GM12878 (cell line): ENCODE measurements around the gene ADD2. TPM values are rescaled to one million over a fixed set of nuclear protein-coding genes. Genes with fewer than 3 reads are reported as not detected.

ENCODE experiments used
- ATAC-seq: fragments of 200-7000 bp; cut with Tn5 transposase; 3 replicates; pipeline ENCODE4 v1.9.1; 2020; ENCODE audit warnings: mild to moderate bottlenecking, moderate library complexity
- BruUV-seq: library from RNA; stranded (reverse); fragments of 400-500 nt; replicated peaks from 2 replicates; lab custom pipeline; 2021; lab: Mats Ljungman, UMichigan
- CTCF ChIA-PET: fragments of 300-600 bp; sonication (Branson Sonifier 250); formaldehyde crosslinking; extraction: SDS; loops from one replicate; lab custom pipeline; 2021; ENCODE audit warnings: inconsistent platforms; lab: Yijun Ruan, JAX
- POLR2A ChIA-PET: fragments of 350-600 bp; formaldehyde crosslinking; extraction: SDS; loops from one replicate; lab custom pipeline; 2021; ENCODE audit warnings: inconsistent platforms; lab: Charles Lee
- RAD21 ChIA-PET: fragments of 300-600 bp; sonication (Branson Sonifier 250); formaldehyde crosslinking; loops from one replicate; lab custom pipeline; 2023; ENCODE audit warnings: antibody characterized with exemption; ENCODE audit not compliant: unreplicated experiment; lab: Charles Lee
- SMC1A ChIA-PET: fragments of 300-600 bp; sonication (Branson Sonifier 250); formaldehyde crosslinking; loops from one replicate; lab custom pipeline; 2023; ENCODE audit not compliant: unreplicated experiment, uncharacterized antibody; lab: Charles Lee
- DNase-seq: peaks from one replicate; pipeline ENCODE4 v3.0.0-alpha.2; 2011; ENCODE audit warnings: low read depth, low spot score
- FAIRE-seq: peaks from 3 replicates; lab custom pipeline; 2011; peaks lifted over from hg19 to GRCh38; lab: Jason Lieb, UNC
- H2AFZ ChIP-seq: 2 replicates; pipeline ENCODE4 v1.6.0; 2011; ENCODE audit warnings: low read depth, low read length, control low read depth; ENCODE audit not compliant: control insufficient read depth
- H3K27ac ChIP-seq: 2 replicates; pipeline ENCODE4 v1.5.1; 2011; ENCODE audit warnings: control low read depth; ENCODE audit not compliant: control insufficient read depth, insufficient read depth
- H3K27me3 ChIP-seq, 2 experiments: replicated peaks in 1 of 2; 2 replicates each; pipeline versions ENCODE4 v1.6.0 to v1.6.1; 2011; ENCODE audit warnings: low read length in 1 of 2; ENCODE audit not compliant: control insufficient read depth in 2 of 2, insufficient read depth in 2 of 2
- H3K36me3 ChIP-seq, 2 experiments: 2 replicates each; pipeline ENCODE4 v1.5.1; 2011; ENCODE audit warnings: low read length in 1 of 2; ENCODE audit not compliant: control insufficient read depth in 2 of 2, insufficient read depth in 2 of 2
- H3K4me1 ChIP-seq: 2 replicates; pipeline ENCODE4 v1.6.1; 2011; ENCODE audit warnings: mild to moderate bottlenecking, low read length, moderate library complexity, mixed read lengths; ENCODE audit not compliant: control insufficient read depth, insufficient read depth
- H3K4me2 ChIP-seq: 2 replicates; pipeline ENCODE4 v1.6.0; 2011; ENCODE audit warnings: control low read depth; ENCODE audit not compliant: control insufficient read depth, insufficient read depth
- H3K4me3 ChIP-seq: fragments of 200-600 bp; sonication (generic); 2 replicates; pipeline ENCODE4 v1.5.1; 2016
- H3K79me2 ChIP-seq: 2 replicates; pipeline ENCODE4 v1.6.0; 2011; ENCODE audit warnings: low read length; ENCODE audit not compliant: control insufficient read depth, insufficient read depth
- H3K9ac ChIP-seq: 2 replicates; pipeline ENCODE4 v1.8.0; 2011; ENCODE audit warnings: low read length, control low read depth, mixed read lengths; ENCODE audit not compliant: control insufficient read depth, insufficient read depth
- H3K9me3 ChIP-seq: replicated peaks from 3 replicates; pipeline ENCODE4 v1.5.1; 2011; ENCODE audit warnings: mild to moderate bottlenecking, low read length; ENCODE audit not compliant: control insufficient read depth, insufficient read depth
- H4K20me1 ChIP-seq: 2 replicates; pipeline ENCODE4 v1.6.0; 2011; ENCODE audit not compliant: control insufficient read depth, insufficient read depth
- ATF2 ChIP-seq: IDR thresholded peaks from 2 replicates; pipeline ENCODE4 v1.6.1; 2012; ENCODE audit warnings: low read length, inconsistent platforms
- CREB1 ChIP-seq: IDR thresholded peaks from 2 replicates; pipeline ENCODE4 v1.6.1; 2012; ENCODE audit warnings: low read depth, mild to moderate bottlenecking, inconsistent platforms
- KAT2A ChIP-seq: conservative IDR thresholded peaks from 2 replicates; pipeline ENCODE4 v1.6.1; 2011; ENCODE audit warnings: low read depth, low read length; ENCODE audit not compliant: control insufficient read depth
- PML ChIP-seq: IDR thresholded peaks from 2 replicates; pipeline ENCODE4 v1.6.1; 2012; ENCODE audit warnings: low read length, inconsistent platforms
- RCOR1 ChIP-seq: conservative IDR thresholded peaks from 2 replicates; pipeline ENCODE4 v1.6.1; 2012; ENCODE audit warnings: low read depth, low read length, improper control_type of control experiment
- RFX5 ChIP-seq: IDR thresholded peaks from 2 replicates; pipeline ENCODE4 v1.6.1; 2011; ENCODE audit warnings: low read depth, low read length, improper control_type of control experiment
- TARDBP ChIP-seq: IDR thresholded peaks from 2 replicates; pipeline ENCODE4 v1.6.1; 2016; ENCODE audit warnings: borderline replicate concordance
- ZNF687 ChIP-seq: fragments of 450-650 bp; IDR thresholded peaks from 2 replicates; pipeline ENCODE4 v1.6.1; 2017; ENCODE audit warnings: mild to moderate bottlenecking, moderate library complexity
- WGBS: methylation state at CpG from one replicate; pipeline ENCODE4 v1.1.6; 2016; ENCODE audit warnings: low lambda C conversion rate; ENCODE audit not compliant: insufficient replicate concordance, insufficient coverage; ENCODE audit errors: missing lambda C conversion rate; 5-methylcytosine and 5-hydroxymethylcytosine counted together
- in situ Hi-C: fragments of 300-500 bp; cut with MboI; formaldehyde crosslinking; loops from 9 replicates; pipeline ENCODE4 v1.14.3; 2018; ENCODE audit warnings: mixed read lengths
- intact Hi-C: fragments of 100-400 bp; cut with micrococcal nuclease; formaldehyde crosslinking; loops from one replicate; pipeline ENCODE4 v1.14.2; 2022; ENCODE audit not compliant: unreplicated experiment
- polyA plus RNA-seq, 11 experiments: library from polyadenylated mRNA; depleted of rRNA in 4 of 11; unstranded in 6 of 11; stranded (reverse) in 5 of 11; fragments of >200 nt; fragmentation: Nextera tagmentation in 4 of 11; fragmentation: Illumina TruSeq in 1 of 11; extraction: Ambion mirVana in 4 of 11; extraction: Trizol in 1 of 11; gene quantifications; 1 replicate in 1 of 11; 2 replicates in 10 of 11; pipeline versions ENCODE4 v1.2.1 to v1.2.3, GENCODE V29; 2011 to 2016; ENCODE audit warnings: inconsistent platforms in 2 of 11, missing spikeins in 2 of 11, low read depth in 1 of 11
- total RNA-seq, 4 experiments: library from RNA; depleted of rRNA in 3 of 4; stranded (reverse); fragments of >200 nt in 3 of 4; fragmentation: Illumina TruSeq in 1 of 4; extraction: Trizol in 1 of 4; gene quantifications; 2 replicates each; pipeline versions ENCODE4 v1.2.1 to v1.2.3, GENCODE V29; 2013 to 2021

ADD2 gene
- total and polyA plus RNA-seq, 10 of the 15 experiments (the other 5 are each of a cell fraction or from before 2014, with no cell fraction given): 0.05 to 0.13 (median 0.08) TPM; not detected in 7

GRCh38 chr2:70714141-70714905 is 53.7 kb downstream of the ADD2 start (continued):
- no peak for TF ChIP-seq ATF2
- no peak for TF ChIP-seq CREB1
- TF ChIP-seq TARDBP: no peak
- no peak for TF ChIP-seq RCOR1

GRCh38 chr2:70712916-70713315 is 55.1 kb downstream of the ADD2 start:
- CTCF ChIA-PET: no interaction called here
- TF ChIP-seq PML (no peak), RFX5 (no peak), KAT2A (no peak), ZNF687 (no peak)
- no peak overlapping the region for H3K27ac ChIP-seq
- no peaks in the 10 kb centered on the region for H3K4me1 ChIP-seq
- H3K4me3 ChIP-seq: no peak overlapping the region
- BruUV-seq: no TSS peak
- POLR2A ChIA-PET: no interaction called here
- WGBS: 33% methylated on average over 5 of the region's 5 CpGs
- H3K79me2 ChIP-seq: no peaks in the 10 kb centered on the region
- peaks cover 0 to 2% of the 10 kb centered on the region in 2 experiments; a peak in 1 of 4 replicates for H3K27me3 ChIP-seq
- DNase-seq (no peak), ATAC-seq (no peak), FAIRE-seq (no peak)
- intact Hi-C loops (no loop called here), in situ Hi-C loops (no loop called here)
- RAD21 ChIA-PET: no interaction called here
- H3K4me2 ChIP-seq: no peak overlapping the region
- H4K20me1 ChIP-seq: no peaks in the 10 kb centered on the region
- SMC1A ChIA-PET: no interaction called here
- H3K36me3 ChIP-seq: no peaks in the 10 kb centered on the region
- H3K9ac ChIP-seq: no peak overlapping the region
- no peaks in the 10 kb centered on the region for H3K9me3 ChIP-seq
- H2AFZ ChIP-seq: no peak overlapping the region
